NCI-H1436 (cell line): ENCODE results near the gene ARHGAP8.

ENCODE experiments used
- DNase-seq: peaks from one replicate; lab custom pipeline; 2025; lab: John Stamatoyannopoulos, UW

Gene ARHGAP8

GRCh38 chr22:44861245-44861644 is 108.9 kb downstream of the ARHGAP8 start:
- DNase-seq, result no peak

GRCh38 chr22:44862281-44862680 is 109.9 kb downstream of the ARHGAP8 start:
- no peak for DNase-seq

GRCh38 chr22:44862981-44863860 is 110.8 kb downstream of the ARHGAP8 start:
- no peak for DNase-seq

- DNase-seq, result no peak
Measured at GRCh38 chr22:44865193-44866057, 113.0 kb downstream of the ARHGAP8 start.

DNA sequence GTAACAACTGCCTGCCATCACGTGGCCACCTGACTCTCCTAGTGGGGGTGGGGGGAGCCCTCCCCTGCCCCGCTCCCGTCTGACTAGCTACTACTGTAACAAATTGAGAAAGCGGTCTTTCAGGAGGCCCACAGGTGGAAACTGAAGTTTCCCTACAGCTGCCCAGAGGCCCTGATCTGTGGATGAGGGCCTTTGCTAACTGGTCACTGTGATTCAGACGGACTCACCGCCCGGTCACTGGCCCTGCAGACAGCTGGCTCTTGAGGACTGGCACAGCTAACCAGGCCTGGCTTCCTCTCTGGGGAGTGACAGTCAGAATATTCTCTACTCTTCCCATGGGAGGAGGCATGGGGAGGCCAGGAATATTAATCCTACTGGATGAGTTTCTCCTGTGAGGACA is 116.8 kb downstream of the ARHGAP8 start:
- DNase-seq, result no peak

- DNase-seq, result peak; percentile 64
Measured at GRCh38 chr22:44870021-44870420, 117.6 kb downstream of the ARHGAP8 start.

GRCh38 chr22:44871782-44872181 is 119.4 kb downstream of the ARHGAP8 start:
- no peak for DNase-seq

DNA sequence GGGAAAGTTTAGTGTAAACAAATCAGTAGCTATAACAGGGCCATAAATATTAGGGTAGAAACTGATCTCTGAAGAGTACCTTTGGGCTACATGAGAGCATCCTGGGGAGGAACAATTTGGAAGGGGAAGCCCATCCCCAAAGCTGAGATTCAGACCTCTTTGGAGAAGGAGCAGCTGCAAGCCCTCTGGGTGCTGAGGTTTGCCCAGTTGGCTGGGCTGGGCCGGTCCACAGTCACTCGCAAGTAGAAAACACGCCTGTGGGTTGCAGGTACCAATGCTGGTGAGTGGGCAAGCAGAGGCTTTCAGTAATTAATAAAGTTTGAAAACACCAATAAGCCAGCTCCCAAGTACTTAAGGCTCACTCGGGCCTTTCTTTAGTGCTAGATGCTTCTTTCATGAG is 124.5 kb downstream of the ARHGAP8 start:
- DNase-seq, result no peak

DNA sequence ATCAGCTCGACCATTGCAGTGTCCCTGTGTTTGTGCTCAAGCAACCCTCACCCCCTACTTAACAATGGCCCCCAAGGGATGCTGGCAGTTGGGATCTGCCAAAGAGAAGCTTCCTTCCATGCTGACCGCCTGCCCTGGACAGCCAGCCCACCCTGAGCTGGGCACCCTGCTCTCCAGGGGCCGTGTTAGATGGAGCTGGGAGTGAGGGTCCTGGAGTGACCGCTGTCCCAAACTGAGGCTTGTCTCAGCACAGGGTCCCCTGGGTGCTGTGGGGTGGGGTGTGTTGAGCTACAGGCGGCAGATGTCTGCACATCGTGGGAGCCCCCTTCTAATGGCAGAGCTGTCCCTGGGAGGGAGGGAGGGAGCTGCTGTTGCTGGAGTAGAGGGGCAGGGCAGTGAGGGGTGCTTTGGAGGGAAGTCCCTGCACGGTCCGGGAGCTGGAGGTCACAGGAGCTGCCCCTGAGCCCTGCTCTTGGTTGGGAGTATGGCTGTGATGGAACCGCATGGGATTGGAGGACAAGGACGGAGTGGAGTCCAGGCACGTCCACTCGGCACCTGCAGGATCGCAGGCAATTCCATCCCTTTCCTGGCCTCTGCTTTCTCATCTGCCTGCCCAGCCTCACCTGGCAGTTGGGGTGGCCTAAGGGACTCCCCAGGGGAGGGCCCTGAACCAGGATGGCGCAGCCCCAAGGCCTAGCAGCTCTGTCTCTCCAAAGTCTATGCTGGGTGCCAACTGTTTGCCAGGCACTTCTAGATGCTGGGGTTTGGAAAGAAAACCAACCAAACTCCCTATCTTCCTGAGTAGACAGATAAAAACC is 126.3 kb downstream of the ARHGAP8 start:
- DNase-seq, result no peak

GRCh38 chr22:44879301-44879680 is 126.9 kb downstream of the ARHGAP8 start:
- DNase-seq, result no peak

- DNase-seq, result no peak
Measured at GRCh38 chr22:44880610-44881290, 128.4 kb downstream of the ARHGAP8 start.

- DNase-seq, result no peak
Measured at GRCh38 chr22:44881624-44882023, 129.2 kb downstream of the ARHGAP8 start.

- DNase-seq, result no peak
Measured at GRCh38 chr22:44882226-44882905, 130.0 kb downstream of the ARHGAP8 start.

- DNase-seq, result no peak
Measured at GRCh38 chr22:44883011-44883421, 130.6 kb downstream of the ARHGAP8 start.

DNA sequence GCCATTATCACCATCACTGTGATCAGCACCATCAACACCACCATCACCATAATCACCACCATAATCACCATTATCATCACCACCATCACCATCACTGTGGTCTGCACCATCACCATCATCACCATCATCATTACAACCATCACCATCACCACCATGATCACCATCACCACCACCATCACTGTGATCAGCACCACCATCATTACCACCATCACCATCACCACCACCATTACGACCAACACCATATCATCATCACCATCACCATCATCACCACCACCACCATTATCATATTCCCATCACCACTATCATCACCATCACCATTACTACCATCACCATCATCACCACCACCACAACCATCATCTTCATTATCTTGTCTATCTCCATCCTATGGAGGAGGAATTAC is 132.2 kb downstream of the ARHGAP8 start:
- DNase-seq, result no peak

- DNase-seq, result no peak
Measured at GRCh38 chr22:44884968-44885805, 132.8 kb downstream of the ARHGAP8 start.

DNA sequence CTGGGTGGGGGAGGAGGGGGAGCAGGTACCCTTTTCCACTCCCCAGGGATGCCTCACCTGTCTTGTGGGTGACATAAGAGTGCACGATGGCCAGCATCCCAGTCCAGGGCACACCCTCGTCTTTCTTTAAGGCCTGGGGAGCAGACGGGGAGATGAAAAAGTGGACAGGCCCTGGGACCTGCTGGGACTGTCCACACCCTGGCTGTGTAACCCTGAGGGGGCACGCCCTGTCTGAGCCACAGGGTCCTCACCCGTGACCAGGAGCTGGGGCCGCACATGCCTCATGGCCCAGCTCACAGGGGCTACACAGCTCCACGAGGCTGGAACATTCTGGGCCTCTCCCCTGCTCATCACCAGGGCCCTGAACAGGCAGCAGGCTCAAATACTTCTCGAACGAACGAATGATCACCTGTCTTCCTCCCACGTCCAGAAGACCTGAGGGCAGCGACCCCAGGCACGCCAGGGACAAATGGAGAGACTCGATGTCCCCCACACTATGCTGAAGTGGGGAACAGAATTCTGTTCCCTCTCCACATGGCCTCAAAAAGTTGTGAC is 133.5 kb downstream of the ARHGAP8 start:
- no peak for DNase-seq

DNA sequence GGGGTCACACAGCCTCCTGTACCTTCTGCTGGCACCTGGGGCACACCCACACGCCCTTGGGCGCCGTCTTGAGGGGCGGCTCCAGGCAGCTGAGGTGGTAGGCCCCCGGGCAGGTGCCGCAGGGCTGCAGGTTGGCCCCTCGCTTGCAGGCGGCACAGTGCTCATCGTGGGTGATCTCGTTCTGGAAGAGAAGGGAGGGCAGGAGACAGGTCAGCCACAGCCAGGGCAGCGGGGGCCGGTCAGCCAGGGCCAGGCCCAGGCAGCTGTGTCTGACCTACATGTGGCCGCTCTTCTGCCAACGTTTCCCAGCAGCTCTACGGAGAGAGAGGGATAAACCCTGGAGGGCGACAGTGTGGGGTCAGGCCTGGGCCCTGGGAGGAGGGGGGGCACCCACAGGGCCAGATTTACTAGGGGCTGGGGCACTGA is 135.6 kb downstream of the ARHGAP8 start:
- DNase-seq, result no peak

GRCh38 chr22:44888491-44889254 is 136.3 kb downstream of the ARHGAP8 start:
- DNase-seq, result no peak
